ENCODE measurements around the gene GOLM1. TPM values are rescaled to one million over a fixed set of nuclear protein-coding genes. Genes with fewer than 3 reads are reported as not detected.

GOLM1 gene
- total RNA-seq, 1 donor from 2014 or later, result 111 TPM

DNA sequence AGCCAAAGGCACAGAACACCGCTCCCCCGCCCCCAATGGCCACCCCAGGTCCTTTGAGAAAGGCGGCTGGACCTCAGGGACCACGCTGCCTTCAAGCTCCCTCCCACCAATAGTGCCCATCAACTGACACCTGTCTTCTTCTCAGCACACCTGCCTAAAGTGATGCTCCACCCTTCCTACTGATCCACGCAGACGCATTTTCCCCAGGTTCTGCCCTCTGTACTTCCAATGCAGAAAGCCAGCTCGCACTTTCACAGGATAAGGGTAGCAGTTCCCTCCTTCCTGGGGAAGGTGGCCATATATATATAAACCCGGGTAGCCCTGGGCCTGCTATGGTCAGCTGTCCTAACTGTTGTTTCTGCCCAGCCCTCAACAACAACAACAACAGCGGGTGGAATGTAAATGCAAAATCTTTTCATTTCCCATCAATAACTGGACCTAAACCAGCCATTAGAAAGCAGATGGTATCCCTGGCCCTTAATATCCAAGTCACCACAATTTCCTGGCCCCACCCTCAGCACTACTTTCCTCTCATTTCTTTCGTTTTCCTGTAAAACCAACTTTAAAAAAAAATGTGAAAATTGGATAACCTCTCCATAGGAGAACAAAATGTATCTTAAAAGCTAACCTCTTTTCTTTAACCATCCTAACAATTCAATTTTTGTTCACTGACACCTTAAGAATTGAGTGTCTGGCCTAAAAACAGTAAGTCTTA, 1.7 kb downstream of the GOLM1 start:
- peaks cover 45% of the 10 kb centered on the region for H3K4me1 Mint-ChIP-seq
- H3K36me3 Mint-ChIP-seq (ENCODE audit: low read depth), result peaks cover 4% of the 10 kb centered on the region
- no peak for DNase-seq (ENCODE audit: low read depth, low spot score)
- no peaks in the 10 kb centered on the region for H3K9me3 Mint-ChIP-seq
- no peak overlapping the region for H3K27ac Mint-ChIP-seq (ENCODE audit: unreplicated experiment)
- no peaks in the 10 kb centered on the region for H3K27me3 Mint-ChIP-seq (ENCODE audit: low read depth)
- peak overlapping the region; percentile 90 for H3K4me3 Mint-ChIP-seq
- TF ChIP-seq, protein P1, sequence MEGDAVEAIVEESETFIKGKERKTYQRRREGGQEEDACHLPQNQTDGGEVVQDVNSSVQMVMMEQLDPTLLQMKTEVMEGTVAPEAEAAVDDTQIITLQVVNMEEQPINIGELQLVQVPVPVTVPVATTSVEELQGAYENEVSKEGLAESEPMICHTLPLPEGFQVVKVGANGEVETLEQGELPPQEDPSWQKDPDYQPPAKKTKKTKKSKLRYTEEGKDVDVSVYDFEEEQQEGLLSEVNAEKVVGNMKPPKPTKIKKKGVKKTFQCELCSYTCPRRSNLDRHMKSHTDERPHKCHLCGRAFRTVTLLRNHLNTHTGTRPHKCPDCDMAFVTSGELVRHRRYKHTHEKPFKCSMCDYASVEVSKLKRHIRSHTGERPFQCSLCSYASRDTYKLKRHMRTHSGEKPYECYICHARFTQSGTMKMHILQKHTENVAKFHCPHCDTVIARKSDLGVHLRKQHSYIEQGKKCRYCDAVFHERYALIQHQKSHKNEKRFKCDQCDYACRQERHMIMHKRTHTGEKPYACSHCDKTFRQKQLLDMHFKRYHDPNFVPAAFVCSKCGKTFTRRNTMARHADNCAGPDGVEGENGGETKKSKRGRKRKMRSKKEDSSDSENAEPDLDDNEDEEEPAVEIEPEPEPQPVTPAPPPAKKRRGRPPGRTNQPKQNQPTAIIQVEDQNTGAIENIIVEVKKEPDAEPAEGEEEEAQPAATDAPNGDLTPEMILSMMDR (conservative IDR thresholded peaks at IDR 0.05), result no peak

DNA sequence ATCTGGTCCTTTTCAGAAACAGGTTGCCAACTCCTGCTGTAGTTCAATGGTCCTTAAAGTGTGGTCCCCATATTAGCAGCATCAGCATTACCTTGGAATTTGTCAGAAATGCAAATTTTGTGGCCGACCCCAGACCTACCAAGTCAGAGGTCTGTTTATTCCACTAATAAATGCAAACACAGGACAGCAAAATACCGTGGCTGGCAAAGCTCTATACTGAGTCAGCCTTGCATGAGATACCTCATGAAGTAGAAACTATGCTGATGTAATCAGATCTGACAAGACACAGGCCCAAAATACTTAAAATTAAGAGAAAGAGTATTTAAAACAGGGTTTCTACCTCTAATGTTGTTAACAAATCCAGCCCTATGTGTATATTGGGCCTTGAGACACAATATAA, 3.0 kb downstream of the GOLM1 start:
- peaks cover 6% of the 10 kb centered on the region for H3K36me3 Mint-ChIP-seq (ENCODE audit: low read depth)
- no peaks in the 10 kb centered on the region for H3K9me3 Mint-ChIP-seq
- TF ChIP-seq, protein P1 (conservative IDR thresholded peaks at IDR 0.05), result no peak
- peaks cover 45% of the 10 kb centered on the region for H3K4me1 Mint-ChIP-seq
- H3K4me3 Mint-ChIP-seq, result peak overlapping the region; percentile 90
- no peak for DNase-seq (ENCODE audit: low read depth, low spot score)
- no peak overlapping the region for H3K27ac Mint-ChIP-seq (ENCODE audit: unreplicated experiment)
- H3K27me3 Mint-ChIP-seq (ENCODE audit: low read depth), result no peaks in the 10 kb centered on the region

DNA sequence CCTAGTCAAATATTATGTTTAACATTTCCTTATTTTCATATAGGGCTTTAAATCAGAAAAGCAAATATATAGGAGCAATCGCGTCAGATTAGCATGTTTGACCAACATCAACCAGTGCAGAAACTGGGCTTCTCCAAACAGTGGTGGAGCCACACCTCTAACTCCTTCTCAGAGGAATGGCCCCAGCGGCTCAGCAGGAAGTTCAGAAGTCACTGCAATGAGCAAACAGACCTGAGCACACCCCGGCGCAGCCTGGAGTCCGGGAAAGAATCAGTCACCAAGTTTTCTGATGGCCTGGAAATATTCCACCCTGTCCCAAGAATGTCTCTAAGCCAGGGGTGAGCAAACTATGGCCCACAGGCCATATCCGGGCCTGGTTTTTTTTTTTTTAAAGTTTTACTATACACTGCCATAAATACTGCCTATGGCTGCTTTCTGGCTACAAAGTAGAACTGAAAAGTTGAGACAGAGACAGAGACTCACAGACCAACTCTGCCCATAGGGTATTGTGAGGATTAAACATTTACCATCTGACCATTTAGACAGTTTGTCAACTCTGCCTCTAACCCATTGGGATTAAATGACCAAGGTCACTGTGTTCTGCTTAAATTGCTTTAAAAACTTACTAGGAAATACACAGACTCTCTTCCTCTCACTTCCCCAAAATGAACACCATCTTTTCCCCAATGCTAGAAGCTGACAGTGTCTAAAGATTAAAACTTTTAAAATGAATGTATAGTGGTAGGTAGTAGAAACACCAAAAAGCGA, 5.4 kb downstream of the GOLM1 start:
- peak overlapping the region; percentile 29 for H3K4me3 Mint-ChIP-seq
- peaks cover 2% of the 10 kb centered on the region for H3K9me3 Mint-ChIP-seq
- no peaks in the 10 kb centered on the region for H3K27me3 Mint-ChIP-seq (ENCODE audit: low read depth)
- H3K36me3 Mint-ChIP-seq (ENCODE audit: low read depth), result peaks cover 22% of the 10 kb centered on the region
- no peak overlapping the region for H3K27ac Mint-ChIP-seq (ENCODE audit: unreplicated experiment)
- peaks cover 36% of the 10 kb centered on the region for H3K4me1 Mint-ChIP-seq
- DNase-seq (ENCODE audit: low read depth, low spot score), result peak; percentile 8
- TF ChIP-seq, protein P1 (conservative IDR thresholded peaks at IDR 0.05), result no peak

DNA sequence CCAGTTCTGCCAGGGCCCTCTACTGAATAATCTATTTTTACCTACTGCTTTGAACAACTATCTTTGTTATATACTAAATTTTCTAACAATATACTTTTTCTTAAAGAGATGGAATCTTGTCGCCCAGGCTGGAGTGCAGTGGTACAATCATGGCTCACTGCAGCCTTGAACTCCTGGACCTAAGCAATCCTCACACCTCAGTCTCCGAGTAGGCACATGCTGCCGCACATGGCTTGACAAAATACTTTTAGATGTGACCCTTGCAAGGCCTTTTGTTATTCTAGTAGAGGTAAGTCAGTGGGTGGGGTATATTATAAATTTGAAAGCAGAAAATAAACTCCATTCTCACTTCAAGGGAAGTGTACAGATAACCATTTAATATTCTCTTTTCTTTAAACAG, 7.9 kb downstream of the GOLM1 start:
- Mint-ChIP-seq H3K4me3 (no peak overlapping the region), H3K9me3 (peaks cover 18% of the 10 kb centered on the region), H3K36me3 (ENCODE audit: low read depth) (peaks cover 35% of the 10 kb centered on the region), H3K27ac (ENCODE audit: unreplicated experiment) (no peak overlapping the region), H3K27me3 (ENCODE audit: low read depth) (no peaks in the 10 kb centered on the region), H3K4me1 (peaks cover 19% of the 10 kb centered on the region)
- DNase-seq (ENCODE audit: low read depth, low spot score), result no peak
- TF ChIP-seq, protein P1 (conservative IDR thresholded peaks at IDR 0.05), result no peak

DNA sequence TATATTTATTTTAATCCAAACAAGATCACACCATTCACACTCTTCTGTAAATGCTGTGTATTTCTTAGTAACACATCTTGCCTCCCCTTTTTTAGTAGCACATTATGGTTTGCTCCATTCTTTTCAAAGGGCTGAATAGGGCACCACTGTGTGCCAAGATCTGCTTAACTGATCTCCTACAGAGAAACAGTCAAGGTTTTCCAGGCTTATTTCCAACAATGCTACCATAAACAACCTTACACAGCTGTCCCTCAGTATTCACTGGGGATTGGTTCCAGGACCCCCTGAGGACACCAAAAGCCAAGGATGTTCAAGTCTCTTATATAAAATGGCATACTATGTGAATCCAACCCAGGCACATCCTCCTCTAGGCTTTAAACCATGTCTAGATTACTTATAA, 16.5 kb downstream of the GOLM1 start:
- TF ChIP-seq, protein P1 (conservative IDR thresholded peaks at IDR 0.05), result no peak
- H3K36me3 Mint-ChIP-seq (ENCODE audit: low read depth), result peaks cover 24% of the 10 kb centered on the region
- no peak for DNase-seq (ENCODE audit: low read depth, low spot score)
- H3K27ac Mint-ChIP-seq (ENCODE audit: unreplicated experiment), result no peak overlapping the region
- no peak overlapping the region for H3K4me3 Mint-ChIP-seq
- peaks cover 13% of the 10 kb centered on the region for H3K9me3 Mint-ChIP-seq
- H3K4me1 Mint-ChIP-seq, result peaks cover 12% of the 10 kb centered on the region
- no peaks in the 10 kb centered on the region for H3K27me3 Mint-ChIP-seq (ENCODE audit: low read depth)
